Vagina (tissue), 2 donors: Measurements from ENCODE around the gene HRH2. TPM values are rescaled to one million over a fixed set of nuclear protein-coding genes. Genes with fewer than 3 reads are reported as not detected.

Experiments
- DNase-seq, 2 donors: peaks; one replicate each; pipeline ENCODE4 v3.0.0-alpha.2; 2017; ENCODE audit errors: extremely low spot score in 2 of 2
- H3K27ac ChIP-seq: fragments of 200-600 bp; sonication (generic); one replicate; pipeline ENCODE4 v1.5.1; 2019
- H3K27me3 ChIP-seq: fragments of 200-600 bp; sonication (generic); one replicate; pipeline ENCODE4 v1.5.1; 2019
- H3K36me3 ChIP-seq, 2 donors: fragments of 200-600 bp; sonication (generic); one replicate each; pipeline ENCODE4 v1.5.1; 2017 to 2019
- H3K4me1 ChIP-seq: fragments of 200-600 bp; sonication (generic); one replicate; pipeline ENCODE4 v1.5.1; 2019
- H3K4me3 ChIP-seq, 2 donors: fragments of 200-600 bp; sonication (generic); 1 replicate in 1 of 2; 2 replicates in 1 of 2; pipeline ENCODE4 v1.5.1; 2016 to 2019
- H3K9me3 ChIP-seq: fragments of 200-600 bp; sonication (generic); one replicate; pipeline ENCODE4 v1.5.1; 2019
- POLR2A ChIP-seq, 2 donors: fragments of 450-650 bp; IDR thresholded peaks; one replicate each; pipeline ENCODE4 v1.6.1; 2017; ENCODE audit warnings: antibody characterized with exemption in 2 of 2, mild to moderate bottlenecking in 2 of 2, moderate library complexity in 2 of 2
- POLR2AphosphoS5 ChIP-seq, 2 donors: sonication (generic); formaldehyde crosslinking; IDR thresholded peaks; one replicate each; pipeline ENCODE4 v1.9.0; 2017; ENCODE audit warnings: antibody characterized with exemption in 2 of 2, mild to moderate bottlenecking in 2 of 2, low read depth in 1 of 2; ENCODE audit not compliant: insufficient read depth in 1 of 2
- intact Hi-C: fragments of 100-400 bp; cut with DNase I; formaldehyde crosslinking; loops from one replicate; pipeline ENCODE4 v1.15.1; 2023
- total RNA-seq: library from RNA; depleted of rRNA; stranded (reverse); fragments of >200 nt; gene quantifications from one replicate; pipeline ENCODE4 v1.2.3, GENCODE V29; 2016
- TF ChIP-seq, protein P1 (sequence below), 3 experiments: fragments of 450-650 bp in 2 of 3; fragments of 200-600 bp in 1 of 3; sonication (generic) in 1 of 3; IDR thresholded peaks; one replicate each; pipeline ENCODE4 v1.5.1; 2017 to 2019; ENCODE audit warnings: antibody characterized with exemption in 3 of 3, mild to moderate bottlenecking in 2 of 3, moderate library complexity in 2 of 3

Gene HRH2
- total RNA-seq, 1 donor from 2014 or later: 0.98 TPM

- intact Hi-C loops: loop anchor here (5.0 kb wide), 1 partner anchor 1096 kb away; no protein-coding TSS in a partner anchor
- Histone ChIP-seq H3K36me3 (no peaks in the 10 kb centered on the region), H3K27ac (no peak overlapping the region), H3K4me3 (no peak overlapping the region), H3K9me3 (no peaks in the 10 kb centered on the region), H3K27me3 (no peaks in the 10 kb centered on the region), H3K4me1 (no peaks in the 10 kb centered on the region)
- TF ChIP-seq POLR2AphosphoS5 (IDR thresholded peaks at IDR 0.05; ENCODE audit: insufficient read depth in 1 of 2, low read depth in 1 of 2) (no peak), POLR2A (IDR thresholded peaks at IDR 0.05) (no peak)
- TF ChIP-seq, protein P1, sequence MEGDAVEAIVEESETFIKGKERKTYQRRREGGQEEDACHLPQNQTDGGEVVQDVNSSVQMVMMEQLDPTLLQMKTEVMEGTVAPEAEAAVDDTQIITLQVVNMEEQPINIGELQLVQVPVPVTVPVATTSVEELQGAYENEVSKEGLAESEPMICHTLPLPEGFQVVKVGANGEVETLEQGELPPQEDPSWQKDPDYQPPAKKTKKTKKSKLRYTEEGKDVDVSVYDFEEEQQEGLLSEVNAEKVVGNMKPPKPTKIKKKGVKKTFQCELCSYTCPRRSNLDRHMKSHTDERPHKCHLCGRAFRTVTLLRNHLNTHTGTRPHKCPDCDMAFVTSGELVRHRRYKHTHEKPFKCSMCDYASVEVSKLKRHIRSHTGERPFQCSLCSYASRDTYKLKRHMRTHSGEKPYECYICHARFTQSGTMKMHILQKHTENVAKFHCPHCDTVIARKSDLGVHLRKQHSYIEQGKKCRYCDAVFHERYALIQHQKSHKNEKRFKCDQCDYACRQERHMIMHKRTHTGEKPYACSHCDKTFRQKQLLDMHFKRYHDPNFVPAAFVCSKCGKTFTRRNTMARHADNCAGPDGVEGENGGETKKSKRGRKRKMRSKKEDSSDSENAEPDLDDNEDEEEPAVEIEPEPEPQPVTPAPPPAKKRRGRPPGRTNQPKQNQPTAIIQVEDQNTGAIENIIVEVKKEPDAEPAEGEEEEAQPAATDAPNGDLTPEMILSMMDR (IDR thresholded peaks at IDR 0.05): no peak
- no peak for DNase-seq
Observed at GRCh38 chr5:175683231-175683630, 25.4 kb downstream of the HRH2 start.

GRCh38 chr5:175683921-175684320 is 26.1 kb downstream of the HRH2 start:
- DNase-seq: no peak
- Histone ChIP-seq H3K4me1 (no peaks in the 10 kb centered on the region), H3K4me3 (no peak overlapping the region), H3K9me3 (no peaks in the 10 kb centered on the region), H3K36me3 (no peaks in the 10 kb centered on the region), H3K27ac (no peak overlapping the region), H3K27me3 (no peaks in the 10 kb centered on the region)
- intact Hi-C loops: loop anchor here (5.0 kb wide), 1 partner anchor 1097 kb away; no protein-coding TSS in a partner anchor
- TF ChIP-seq, protein P1 (IDR thresholded peaks at IDR 0.05): no peak
- no peak for TF ChIP-seq POLR2AphosphoS5 (IDR thresholded peaks at IDR 0.05; ENCODE audit: insufficient read depth in 1 of 2, low read depth in 1 of 2)
- TF ChIP-seq POLR2A (IDR thresholded peaks at IDR 0.05): no peak

- Histone ChIP-seq H3K4me3 (no peak overlapping the region), H3K27ac (no peak overlapping the region), H3K9me3 (no peaks in the 10 kb centered on the region), H3K27me3 (no peaks in the 10 kb centered on the region), H3K4me1 (no peaks in the 10 kb centered on the region), H3K36me3 (no peaks in the 10 kb centered on the region)
- intact Hi-C loops: loop anchor here (5.0 kb wide), 1 partner anchor 1098 kb away; no protein-coding TSS in a partner anchor
- no peak for TF ChIP-seq POLR2AphosphoS5 (IDR thresholded peaks at IDR 0.05; ENCODE audit: insufficient read depth in 1 of 2, low read depth in 1 of 2)
- TF ChIP-seq, protein P1 (IDR thresholded peaks at IDR 0.05): no peak
- no peak for TF ChIP-seq POLR2A (IDR thresholded peaks at IDR 0.05)
- DNase-seq: no peak
Observed at GRCh38 chr5:175684931-175685330, 27.1 kb downstream of the HRH2 start.

DNA sequence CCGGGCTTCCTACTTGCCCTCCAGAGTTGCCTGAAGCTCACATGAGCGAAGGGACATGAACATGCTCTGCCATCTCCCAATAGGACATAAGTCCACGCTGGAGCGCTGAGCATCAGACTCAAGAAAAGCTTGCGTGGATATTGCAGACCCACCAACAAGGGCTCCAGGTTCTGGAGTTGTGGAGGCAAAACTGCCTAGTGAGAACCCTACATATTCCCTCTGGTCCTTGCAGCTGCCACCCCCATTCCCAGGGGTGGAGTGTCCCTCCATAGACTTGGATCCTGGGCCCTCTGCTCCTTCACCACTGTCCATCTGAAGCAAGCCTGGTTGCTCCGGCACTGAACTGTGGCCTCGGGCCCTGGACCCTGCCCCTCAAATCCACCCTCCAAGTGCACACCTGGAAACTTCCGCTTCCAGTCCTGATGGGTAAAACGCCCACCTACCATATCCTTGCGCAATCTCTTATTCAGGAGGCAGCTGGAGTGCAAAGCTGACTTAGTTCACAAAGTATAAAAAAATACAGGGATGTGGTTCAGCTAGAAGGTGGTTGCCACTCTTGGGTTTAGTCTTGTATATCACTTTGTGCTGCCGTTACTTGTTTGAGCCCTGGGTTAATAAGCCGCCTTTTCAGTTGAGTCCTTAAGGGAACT is 28.0 kb downstream of the HRH2 start:
- H3K27me3 ChIP-seq: no peaks in the 10 kb centered on the region
- H3K36me3 ChIP-seq: no peaks in the 10 kb centered on the region
- DNase-seq: no peak
- TF ChIP-seq, protein P1 (IDR thresholded peaks at IDR 0.05): no peak
- TF ChIP-seq POLR2A (IDR thresholded peaks at IDR 0.05) (no peak), POLR2AphosphoS5 (IDR thresholded peaks at IDR 0.05; ENCODE audit: insufficient read depth in 1 of 2, low read depth in 1 of 2) (no peak)
- H3K27ac ChIP-seq: no peak overlapping the region
- H3K9me3 ChIP-seq: no peaks in the 10 kb centered on the region
- H3K4me3 ChIP-seq: no peak overlapping the region
- intact Hi-C loops: no loop called here
- no peaks in the 10 kb centered on the region for H3K4me1 ChIP-seq

DNA sequence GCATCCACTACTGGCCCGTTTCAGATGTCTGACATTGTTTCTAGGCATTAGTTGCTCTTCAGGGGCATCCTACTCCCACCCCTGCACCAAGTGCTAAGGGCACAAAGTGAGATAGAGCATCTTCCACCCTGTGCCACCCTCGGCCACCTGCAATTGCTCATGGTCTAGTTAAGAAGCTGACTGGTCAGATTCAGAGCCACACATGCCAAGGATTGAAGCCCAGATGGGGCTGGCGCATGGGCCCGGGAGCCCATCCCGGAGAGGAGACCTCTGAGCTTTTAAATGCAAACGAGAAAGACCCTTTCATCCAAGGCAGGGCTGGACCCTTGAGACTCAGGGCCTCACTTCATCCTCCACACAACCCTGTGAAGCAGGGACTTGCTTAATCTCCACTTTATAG is 28.5 kb downstream of the HRH2 start:
- TF ChIP-seq, protein P1 (IDR thresholded peaks at IDR 0.05): no peak
- no peak for TF ChIP-seq POLR2AphosphoS5 (IDR thresholded peaks at IDR 0.05; ENCODE audit: insufficient read depth in 1 of 2, low read depth in 1 of 2)
- no peak for TF ChIP-seq POLR2A (IDR thresholded peaks at IDR 0.05)
- no peaks in the 10 kb centered on the region for H3K9me3 ChIP-seq
- no peaks in the 10 kb centered on the region for H3K4me1 ChIP-seq
- no peak overlapping the region for H3K27ac ChIP-seq
- no peak overlapping the region for H3K4me3 ChIP-seq
- no peak for DNase-seq
- H3K27me3 ChIP-seq: no peaks in the 10 kb centered on the region
- intact Hi-C loops: no loop called here
- no peaks in the 10 kb centered on the region for H3K36me3 ChIP-seq
